ENCODE data around the gene RPL12.
"Not testable (repeated sequence)": the region's sequence is repeated elsewhere in the genome, so short reads cannot be mapped to it uniquely, and the experiment has no call there.

RPL12 gene

GRCh38 chr9:127466407-127466917 is 15.3 kb upstream of the RPL12 start:
- DNase-seq, result not testable (repeated sequence)

- no peak for DNase-seq
Observed at GRCh38 chr9:127463911-127464310, 12.7 kb upstream of the RPL12 start.

- DNase-seq, result no peak
Observed at GRCh38 chr9:127463382-127463781, 12.2 kb upstream of the RPL12 start.

- no peak for DNase-seq
Observed at GRCh38 chr9:127458921-127459320, 7.7 kb upstream of the RPL12 start.

- DNase-seq, result no peak
Observed at GRCh38 chr9:127457191-127457878, 6.1 kb upstream of the RPL12 start.

- no peak for DNase-seq
Observed at GRCh38 chr9:127455324-127455992, 4.3 kb upstream of the RPL12 start.

- no peak for DNase-seq
Observed at GRCh38 chr9:127452691-127453090, 1.5 kb upstream of the RPL12 start.

- DNase-seq, result no peak
Observed at GRCh38 chr9:127451858-127452656, 851 bp upstream of the RPL12 start.

- DNase-seq, result no peak
Observed at GRCh38 chr9:127451608-127451857, 327 bp upstream of the RPL12 start.

GRCh38 chr9:127450243-127450760 is 904 bp downstream of the RPL12 start:
- DNase-seq, result no peak

- DNase-seq, result no peak
Observed at GRCh38 chr9:127449332-127449966, 1.8 kb downstream of the RPL12 start.

GRCh38 chr9:127448112-127448805 is 2.9 kb downstream of the RPL12 start:
- DNase-seq, result no peak

GRCh38 chr9:127447416-127448111 is 3.6 kb downstream of the RPL12 start:
- DNase-seq, result no peak

- no peak for DNase-seq
Observed at GRCh38 chr9:127446713-127447415, 4.3 kb downstream of the RPL12 start.

GRCh38 chr9:127445851-127446712 is 5.1 kb downstream of the RPL12 start:
- DNase-seq, result no peak

GRCh38 chr9:127444921-127445850 is 6.0 kb downstream of the RPL12 start:
- DNase-seq, result no peak

GRCh38 chr9:127444283-127444920 is 6.8 kb downstream of the RPL12 start:
- no peak for DNase-seq

- DNase-seq, result no peak
Observed at GRCh38 chr9:127438394-127438793, 12.8 kb downstream of the RPL12 start.
